Keratinocyte (primary cell): ENCODE results near the gene MTCL1. TPM values are rescaled to one million over a fixed set of nuclear protein-coding genes. Genes with fewer than 3 reads are reported as not detected.

Source experiments
- DNase-seq: peaks from one replicate; pipeline ENCODE4 v3.0.0-alpha.2; 2011; ENCODE audit warnings: low read depth, missing footprints, low spot score
- FAIRE-seq: peaks from 2 replicates; lab custom pipeline; 2011; peaks lifted over from hg19 to GRCh38; lab: Jason Lieb, UNC
- H2AFZ ChIP-seq: 2 replicates; pipeline ENCODE4 v1.6.0; 2012; ENCODE audit warnings: low read length, control low read depth, inconsistent platforms; ENCODE audit not compliant: control insufficient read depth
- H3K27ac ChIP-seq: 2 replicates; pipeline ENCODE4 v1.5.1; 2011; ENCODE audit warnings: low read length; ENCODE audit not compliant: control insufficient read depth, insufficient read depth
- H3K27me3 ChIP-seq: 3 replicates; pipeline ENCODE4 v1.6.0; 2011; ENCODE audit warnings: low read length; ENCODE audit not compliant: control insufficient read depth, insufficient read depth; ENCODE audit errors: extremely low read depth
- H3K36me3 ChIP-seq, 2 experiments: 2 replicates in 1 of 2; 3 replicates in 1 of 2; pipeline ENCODE4 v1.5.1; 2011; ENCODE audit warnings: low read length in 2 of 2, mild to moderate bottlenecking in 1 of 2; ENCODE audit not compliant: control insufficient read depth in 2 of 2, insufficient read depth in 2 of 2; ENCODE audit errors: extremely low read depth in 1 of 2
- H3K4me1 ChIP-seq: 3 replicates; pipeline ENCODE4 v1.5.1; 2011; ENCODE audit warnings: low read length; ENCODE audit not compliant: control insufficient read depth, insufficient read depth; ENCODE audit errors: extremely low read depth
- H3K4me2 ChIP-seq: 3 replicates; pipeline ENCODE4 v1.6.0; 2011; ENCODE audit warnings: low read depth, low read length; ENCODE audit not compliant: control insufficient read depth, insufficient read depth; ENCODE audit errors: extremely low read depth
- H3K4me3 ChIP-seq, 3 experiments: fragments of 200-600 bp in 1 of 3; sonication (generic) in 1 of 3; 2 replicates in 2 of 3; 3 replicates in 1 of 3; pipeline ENCODE4 v1.5.1; 2011 to 2016; ENCODE audit warnings: low read length in 3 of 3, mild to moderate bottlenecking in 3 of 3, control low read depth in 2 of 3, inconsistent platforms in 1 of 3, low read depth in 1 of 3, mixed read lengths in 1 of 3, mixed run types in 1 of 3, moderate library complexity in 1 of 3; ENCODE audit not compliant: control insufficient read depth in 2 of 3, insufficient read depth in 2 of 3; ENCODE audit errors: extremely low read depth in 1 of 3
- H3K79me2 ChIP-seq: 2 replicates; pipeline ENCODE4 v1.6.0; 2012; ENCODE audit warnings: low read length; ENCODE audit not compliant: control insufficient read depth, insufficient read depth
- H3K9ac ChIP-seq: 3 replicates; pipeline ENCODE4 v1.6.0; 2011; ENCODE audit warnings: low read length; ENCODE audit not compliant: control insufficient read depth, insufficient read depth; ENCODE audit errors: extremely low read depth
- H3K9me1 ChIP-seq: 3 replicates; pipeline ENCODE4 v1.6.0; 2011; ENCODE audit warnings: low read length; ENCODE audit not compliant: control insufficient read depth, insufficient read depth; ENCODE audit errors: extremely low read depth
- H3K9me3 ChIP-seq: 2 replicates; pipeline ENCODE4 v1.5.1; 2012; ENCODE audit warnings: low read depth, low read length; ENCODE audit not compliant: control insufficient read depth
- H4K20me1 ChIP-seq: 3 replicates; pipeline ENCODE4 v1.6.0; 2011; ENCODE audit warnings: low read length; ENCODE audit not compliant: control insufficient read depth, insufficient read depth; ENCODE audit errors: extremely low read depth
- CTCF ChIP-seq, 3 experiments: IDR thresholded peaks in 1 of 3; conservative IDR thresholded peaks in 1 of 3; optimal IDR thresholded peaks in 1 of 3; 2 replicates in 2 of 3; 3 replicates in 1 of 3; pipeline versions ENCODE3 to v1.5.1; 2011; ENCODE audit warnings: low read length in 3 of 3, mild to moderate bottlenecking in 3 of 3, moderate library complexity in 2 of 3, control low read depth in 1 of 3, inconsistent platforms in 1 of 3; ENCODE audit not compliant: insufficient read depth in 2 of 3; ENCODE audit errors: extremely low read depth in 1 of 3
- EZH2 ChIP-seq: IDR thresholded peaks from one replicate; pipeline ENCODE4 v1.6.1; 2012; ENCODE audit warnings: inconsistent platforms, mild to moderate bottlenecking, low read length, moderate library complexity
- dilution Hi-C: fragments of 300-500 bp; cut with MboI; formaldehyde crosslinking; loops from one replicate; pipeline ENCODE4 v1.7.0; 2020; ENCODE audit warnings: low sequenced_read_pairs; ENCODE audit not compliant: extremely low pct_ligation_motif_present
- polyA plus RNA-seq, 5 experiments: library from polyadenylated mRNA; depleted of rRNA in 3 of 5; stranded (reverse) in 3 of 5; stranded (forward) in 1 of 5; unstranded in 1 of 5; fragments of >200 nt; gene quantifications; 1 replicate in 1 of 5; 2 replicates in 3 of 5; 3 replicates in 1 of 5; pipeline versions ENCODE4 v1.2.1 to v1.2.3, GENCODE V29; 2011 to 2012; ENCODE audit warnings: missing spikeins in 2 of 5, low read depth in 1 of 5, low replicate concordance in 1 of 5

MTCL1 gene
- polyA plus RNA-seq, 1 donor (not counting 4 experiments of a cell fraction or from before 2014, with no cell fraction given) = 15.4 TPM

GRCh38 chr18:8780227-8780626 lies 74.9 kb downstream of the MTCL1 start:
- TF ChIP-seq EZH2 (no peak), CTCF (optimal IDR thresholded peaks at IDR 0.05 in 1 of 3, IDR thresholded peaks at IDR 0.05 in 1 of 3, conservative IDR thresholded peaks at IDR 0.05 in 1 of 3; ENCODE audit: extremely low read depth in 1 of 3, insufficient read depth in 2 of 3, low read length in 3 of 3) (no peak)
- Histone ChIP-seq H3K4me2 (no peak overlapping the region), H3K36me3 (peaks cover 10 to 41% of the 10 kb centered on the region in 2 experiments), H3K4me3 (no peak overlapping the region), H3K27me3 (no peaks in the 10 kb centered on the region), H3K9ac (no peak overlapping the region), H3K4me1 (peaks cover 15% of the 10 kb centered on the region), H3K79me2 (no peaks in the 10 kb centered on the region), H3K9me3 (no peaks in the 10 kb centered on the region), H3K9me1 (no peaks in the 10 kb centered on the region), H2AFZ (no peak overlapping the region), H4K20me1 (no peaks in the 10 kb centered on the region), H3K27ac (no peak overlapping the region)
- FAIRE-seq (no peak), DNase-seq (no peak)
- dilution Hi-C loops = no loop called here

GRCh38 chr18:8781671-8782070 lies 76.3 kb downstream of the MTCL1 start:
- TF ChIP-seq CTCF (optimal IDR thresholded peaks at IDR 0.05 in 1 of 3, IDR thresholded peaks at IDR 0.05 in 1 of 3, conservative IDR thresholded peaks at IDR 0.05 in 1 of 3; ENCODE audit: extremely low read depth in 1 of 3, insufficient read depth in 2 of 3, low read length in 3 of 3) = no peak
- TF ChIP-seq EZH2 = no peak
- H3K9me1 ChIP-seq = no peaks in the 10 kb centered on the region
- H3K27me3 ChIP-seq = no peaks in the 10 kb centered on the region
- DNase-seq = no peak
- dilution Hi-C loops = no loop called here
- H3K4me3 ChIP-seq = no peak overlapping the region
- H3K4me1 ChIP-seq = peaks cover 21% of the 10 kb centered on the region
- H3K27ac ChIP-seq = no peak overlapping the region
- H3K4me2 ChIP-seq = no peak overlapping the region
- H4K20me1 ChIP-seq = no peaks in the 10 kb centered on the region
- no peak overlapping the region for H3K9ac ChIP-seq
- H3K36me3 ChIP-seq = peaks cover 12 to 40% of the 10 kb centered on the region in 2 experiments
- H3K9me3 ChIP-seq = no peaks in the 10 kb centered on the region
- FAIRE-seq = no peak
- no peak overlapping the region for H2AFZ ChIP-seq
- no peaks in the 10 kb centered on the region for H3K79me2 ChIP-seq
